ENCODE results near the gene DRD3.

Gene DRD3

DNA sequence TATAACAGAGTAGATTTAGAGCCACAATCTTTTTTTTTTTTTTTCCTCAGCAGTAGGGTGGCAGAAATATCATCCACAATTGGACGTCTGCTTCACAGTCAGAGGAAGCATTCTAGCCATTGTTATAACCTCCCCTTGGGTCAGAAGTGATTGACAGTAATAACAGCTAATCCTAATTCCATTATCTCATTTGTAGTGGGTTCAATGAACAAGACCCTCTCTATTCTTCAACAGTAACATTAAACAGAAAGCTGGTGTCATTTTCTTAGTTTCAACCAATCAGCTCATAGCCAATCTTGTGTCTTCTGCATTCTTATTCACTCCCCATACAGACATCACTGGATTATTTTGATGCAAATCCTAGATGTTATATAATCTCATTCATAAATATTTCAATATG is 77.8 kb downstream of the DRD3 start:
- no peak overlapping the region for H3K4me3 ChIP-seq (ENCODE audit: control insufficient read depth, low read depth, low read length)
- TF ChIP-seq, protein P1, sequence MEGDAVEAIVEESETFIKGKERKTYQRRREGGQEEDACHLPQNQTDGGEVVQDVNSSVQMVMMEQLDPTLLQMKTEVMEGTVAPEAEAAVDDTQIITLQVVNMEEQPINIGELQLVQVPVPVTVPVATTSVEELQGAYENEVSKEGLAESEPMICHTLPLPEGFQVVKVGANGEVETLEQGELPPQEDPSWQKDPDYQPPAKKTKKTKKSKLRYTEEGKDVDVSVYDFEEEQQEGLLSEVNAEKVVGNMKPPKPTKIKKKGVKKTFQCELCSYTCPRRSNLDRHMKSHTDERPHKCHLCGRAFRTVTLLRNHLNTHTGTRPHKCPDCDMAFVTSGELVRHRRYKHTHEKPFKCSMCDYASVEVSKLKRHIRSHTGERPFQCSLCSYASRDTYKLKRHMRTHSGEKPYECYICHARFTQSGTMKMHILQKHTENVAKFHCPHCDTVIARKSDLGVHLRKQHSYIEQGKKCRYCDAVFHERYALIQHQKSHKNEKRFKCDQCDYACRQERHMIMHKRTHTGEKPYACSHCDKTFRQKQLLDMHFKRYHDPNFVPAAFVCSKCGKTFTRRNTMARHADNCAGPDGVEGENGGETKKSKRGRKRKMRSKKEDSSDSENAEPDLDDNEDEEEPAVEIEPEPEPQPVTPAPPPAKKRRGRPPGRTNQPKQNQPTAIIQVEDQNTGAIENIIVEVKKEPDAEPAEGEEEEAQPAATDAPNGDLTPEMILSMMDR (IDR thresholded peaks at IDR 0.05; ENCODE audit: control insufficient read depth, insufficient read depth, low read depth, low read length, missing control alignments): no peak

DNA sequence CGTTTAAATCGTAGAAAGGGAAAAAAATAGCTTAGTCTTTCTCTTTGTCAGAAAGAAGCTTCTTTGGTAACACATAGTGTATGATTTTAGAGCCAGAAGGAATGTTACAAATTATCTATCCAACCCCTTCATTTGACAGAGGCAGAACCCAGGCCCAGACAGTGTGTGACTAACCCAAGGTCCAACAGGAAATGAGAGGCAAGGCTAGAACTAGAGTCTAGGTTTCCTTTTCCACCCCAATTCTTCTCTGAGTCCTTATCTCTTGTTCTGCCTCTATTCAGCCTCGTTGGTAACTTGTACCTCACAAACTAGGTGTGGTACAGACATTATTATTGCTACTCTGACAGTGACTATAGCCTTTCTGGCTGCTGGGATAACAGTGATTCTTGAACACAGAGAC is 83.1 kb downstream of the DRD3 start:
- TF ChIP-seq, protein P1 (IDR thresholded peaks at IDR 0.05; ENCODE audit: control insufficient read depth, insufficient read depth, low read depth, low read length, missing control alignments): no peak
- no peak for DNase-seq (ENCODE audit: low read depth)
- H3K4me3 ChIP-seq (ENCODE audit: control insufficient read depth, low read depth, low read length): no peak overlapping the region

More for the DNA sequence above, 77.8 kb downstream of the DRD3 start:
- DNase-seq (ENCODE audit: low read depth): no peak

DNA sequence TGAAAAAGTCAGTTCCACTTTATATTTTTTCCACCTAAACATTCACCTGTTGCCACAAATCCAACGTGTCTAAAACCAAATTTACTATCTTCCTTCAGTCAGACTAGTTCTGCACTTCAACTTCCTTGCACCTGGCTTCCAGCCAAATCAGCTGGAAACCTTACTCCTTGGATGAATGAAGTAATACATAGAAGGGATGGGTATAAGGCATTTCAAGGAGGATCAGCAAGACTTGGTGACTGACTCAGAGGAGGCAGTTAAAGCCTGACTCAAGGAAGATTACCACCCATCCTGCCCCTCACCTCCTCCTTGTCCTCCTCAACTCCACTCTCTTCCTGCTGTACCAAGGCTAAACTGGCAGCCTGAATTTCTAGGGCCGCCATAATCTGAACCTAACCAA is 85.3 kb downstream of the DRD3 start:
- H3K4me3 ChIP-seq (ENCODE audit: control insufficient read depth, low read depth, low read length): no peak overlapping the region
- DNase-seq (ENCODE audit: low read depth): peak; percentile 58
- TF ChIP-seq, protein P1 (IDR thresholded peaks at IDR 0.05; ENCODE audit: control insufficient read depth, insufficient read depth, low read depth, low read length, missing control alignments): no peak

DNA sequence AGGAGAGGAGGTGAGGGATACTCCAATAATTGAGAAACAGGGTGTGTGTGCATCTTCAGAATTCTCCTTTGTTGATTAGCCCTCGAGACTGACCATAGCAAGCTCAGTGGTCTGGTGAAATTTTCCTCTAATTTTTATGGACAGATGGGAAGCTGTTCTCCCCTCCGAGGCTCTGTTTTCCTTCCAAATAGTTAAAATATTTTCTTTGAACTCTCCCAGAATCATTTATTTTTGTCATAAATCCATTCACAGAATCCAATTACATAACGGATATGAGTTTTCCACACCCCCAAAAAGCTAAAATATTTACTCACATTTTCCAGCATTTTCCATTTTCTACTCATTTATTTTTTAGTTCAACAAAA is 85.9 kb downstream of the DRD3 start:
- TF ChIP-seq, protein P1 (IDR thresholded peaks at IDR 0.05; ENCODE audit: control insufficient read depth, insufficient read depth, low read depth, low read length, missing control alignments): no peak
- no peak for DNase-seq (ENCODE audit: low read depth)
- H3K4me3 ChIP-seq (ENCODE audit: control insufficient read depth, low read depth, low read length): no peak overlapping the region

DNA sequence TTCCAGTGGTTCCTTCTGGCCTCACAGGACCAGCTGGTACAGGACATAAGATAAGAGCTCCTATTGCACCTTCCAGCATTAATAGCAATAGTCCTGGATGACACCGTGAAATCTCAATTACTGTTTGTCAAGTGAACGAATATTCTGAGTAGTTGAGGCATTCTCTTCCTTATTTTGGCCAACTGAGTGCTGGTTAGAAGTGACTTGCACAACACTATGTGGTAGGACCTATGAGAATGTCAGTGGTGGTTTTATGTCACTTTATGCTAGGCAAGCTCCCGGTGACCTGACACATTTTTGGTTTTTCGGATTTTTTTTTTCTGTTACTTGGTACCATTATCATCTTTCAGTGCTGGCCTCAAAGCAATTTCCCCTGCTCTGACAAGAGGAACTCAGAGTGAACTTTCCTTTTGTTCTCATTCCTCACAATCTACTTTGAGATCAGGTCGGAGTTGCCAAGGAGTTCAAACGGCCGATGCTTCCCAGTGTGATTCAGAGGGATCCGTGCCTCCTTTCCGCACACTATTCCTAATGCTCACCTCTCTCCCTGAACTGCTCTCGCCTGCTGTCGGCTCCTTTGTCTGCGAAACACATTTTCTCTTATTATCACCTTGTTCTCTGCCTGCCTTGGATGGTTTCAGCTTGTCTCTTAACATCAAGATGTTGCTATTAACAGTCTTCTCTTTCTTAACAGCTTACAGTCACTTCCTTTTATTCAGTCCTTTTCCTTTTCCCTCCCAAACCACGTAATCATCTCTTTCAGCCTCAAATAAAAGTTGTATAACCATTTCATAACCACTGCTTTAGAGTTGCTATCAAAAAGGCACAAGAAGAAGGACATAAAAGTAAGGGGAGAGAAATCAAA is 86.5 kb downstream of the DRD3 start:
- DNase-seq (ENCODE audit: low read depth): no peak
- no peak overlapping the region for H3K4me3 ChIP-seq (ENCODE audit: control insufficient read depth, low read depth, low read length)
- TF ChIP-seq, protein P1 (IDR thresholded peaks at IDR 0.05; ENCODE audit: control insufficient read depth, insufficient read depth, low read depth, low read length, missing control alignments): no peak

DNA sequence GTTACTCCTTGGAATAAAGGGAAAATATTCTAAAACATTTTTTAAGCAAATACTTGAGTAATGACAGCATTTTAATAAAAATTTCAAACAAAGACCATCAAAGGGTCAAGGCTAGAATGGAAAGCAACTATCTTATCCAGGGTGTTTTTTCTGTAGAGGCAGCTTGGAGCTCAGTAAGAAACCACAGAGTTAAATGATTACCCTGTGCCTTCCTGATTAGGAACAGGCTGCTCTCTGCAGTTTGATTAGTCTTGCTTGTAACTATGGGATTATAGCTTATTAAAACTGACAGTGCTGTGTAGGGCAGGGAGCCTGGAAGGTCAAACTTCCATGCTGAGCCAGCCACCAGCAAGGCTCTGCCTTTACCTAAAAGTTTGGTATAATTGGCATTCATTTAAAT is 89.2 kb downstream of the DRD3 start:
- TF ChIP-seq, protein P1 (IDR thresholded peaks at IDR 0.05; ENCODE audit: control insufficient read depth, insufficient read depth, low read depth, low read length, missing control alignments): no peak
- H3K4me3 ChIP-seq (ENCODE audit: control insufficient read depth, low read depth, low read length): no peak overlapping the region
- DNase-seq (ENCODE audit: low read depth): no peak

Measured in AG09309 (cell line).